HG03135 (cell line): ENCODE measurements around the gene HNRNPU.

Source experiments
- ATAC-seq: cut with Tn5 transposase; IDR thresholded peaks from one replicate; pipeline ENCODE4 v1.9.1; 2021; ENCODE audit warnings: mild to moderate bottlenecking, moderate library complexity; ENCODE audit not compliant: unreplicated experiment

The HNRNPU gene

DNA sequence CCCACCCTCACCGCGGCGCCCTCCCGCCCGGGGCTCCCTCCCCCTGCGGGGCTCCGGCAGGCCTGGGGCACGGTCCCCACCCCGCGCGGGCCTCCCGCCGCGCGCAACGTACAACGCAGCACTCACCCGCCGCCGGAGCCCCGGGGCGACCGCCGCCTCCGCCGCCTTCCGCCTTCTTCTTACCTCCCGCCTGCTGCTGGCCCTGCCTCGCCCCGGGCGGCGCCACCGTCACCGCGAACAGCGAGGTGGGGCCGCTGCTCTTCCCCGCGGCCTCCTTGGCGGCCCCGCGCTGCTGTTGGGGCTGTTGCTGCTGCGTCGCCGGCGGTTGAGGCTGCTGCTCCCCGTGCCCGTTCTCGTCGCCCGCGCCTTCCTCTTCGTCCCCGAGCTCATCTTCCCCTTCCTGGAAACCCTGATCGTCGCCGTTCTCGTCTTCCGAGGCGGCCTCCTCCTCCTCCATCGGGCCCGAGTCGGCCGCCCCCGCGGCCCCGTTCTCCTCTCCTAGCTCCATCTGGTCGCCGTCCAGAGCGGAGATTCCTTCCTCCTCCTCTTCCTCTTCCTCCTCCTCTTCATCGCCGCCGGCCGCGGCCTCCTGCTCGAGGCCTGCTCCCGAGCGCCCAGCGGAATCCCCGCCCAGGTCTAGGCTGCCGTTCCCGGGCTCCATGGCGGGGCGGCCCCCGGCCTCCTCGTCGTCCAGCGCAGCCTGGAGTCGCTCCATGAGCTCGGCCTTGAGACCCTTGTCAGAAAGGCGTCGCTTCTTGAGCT, 671 bp downstream of the HNRNPU start:
- ATAC-seq = peak; percentile 1

DNA sequence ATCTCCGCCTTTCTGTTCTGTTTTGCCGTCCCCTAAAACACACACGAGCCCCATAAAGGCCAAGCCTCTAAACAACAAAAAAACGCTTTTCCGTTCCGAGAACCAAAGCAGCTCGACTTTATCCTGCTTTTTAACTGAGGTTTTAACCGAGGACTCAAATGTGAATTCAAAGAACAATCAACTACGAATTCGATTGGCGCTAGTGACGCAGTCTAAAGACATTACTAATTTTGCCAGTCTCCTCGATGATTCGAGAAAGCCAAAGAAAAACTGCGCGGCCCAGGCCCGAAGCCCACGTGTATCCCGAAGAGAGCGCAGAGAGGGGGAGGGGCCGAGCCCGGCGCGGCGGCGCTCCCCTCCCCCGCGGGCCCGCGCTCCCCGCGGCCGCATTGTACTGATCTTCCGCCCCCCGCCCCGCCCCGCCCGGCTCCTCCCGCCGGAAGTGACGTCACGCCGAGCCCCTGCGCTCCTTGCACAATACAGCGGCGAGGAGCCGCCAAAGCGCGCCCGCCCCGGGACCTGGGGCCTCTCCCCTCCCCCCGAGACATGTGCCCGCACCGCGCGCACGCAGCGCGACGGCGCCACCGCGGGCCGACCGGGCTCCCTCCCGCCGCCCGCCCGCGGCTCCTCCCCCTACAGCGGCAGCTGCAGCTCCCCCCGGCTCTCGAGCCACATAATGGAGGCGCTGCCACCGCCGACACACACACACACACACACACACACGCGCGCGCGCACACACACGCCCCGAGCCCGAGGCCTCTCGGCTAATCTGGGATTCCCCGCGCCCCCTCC, 1.4 kb downstream of the HNRNPU start:
- peak; percentile 46 for ATAC-seq

DNA sequence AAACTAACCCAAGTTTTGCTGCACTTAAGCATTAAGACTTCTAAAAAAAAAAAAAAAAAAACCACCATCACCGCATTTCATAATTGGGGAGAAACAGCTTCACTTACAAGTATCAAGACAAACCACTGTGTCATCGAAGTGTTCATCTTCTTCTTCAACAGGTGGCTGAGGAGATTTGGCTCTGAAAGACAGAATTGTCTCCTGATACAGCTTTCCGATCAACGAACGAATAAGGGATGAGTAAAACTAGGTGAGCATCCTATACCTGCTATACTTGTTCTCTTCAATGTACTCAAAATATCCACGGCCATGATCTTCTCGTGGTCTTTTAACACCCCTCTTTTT, 2.0 kb downstream of the HNRNPU start:
- no peak for ATAC-seq

DNA sequence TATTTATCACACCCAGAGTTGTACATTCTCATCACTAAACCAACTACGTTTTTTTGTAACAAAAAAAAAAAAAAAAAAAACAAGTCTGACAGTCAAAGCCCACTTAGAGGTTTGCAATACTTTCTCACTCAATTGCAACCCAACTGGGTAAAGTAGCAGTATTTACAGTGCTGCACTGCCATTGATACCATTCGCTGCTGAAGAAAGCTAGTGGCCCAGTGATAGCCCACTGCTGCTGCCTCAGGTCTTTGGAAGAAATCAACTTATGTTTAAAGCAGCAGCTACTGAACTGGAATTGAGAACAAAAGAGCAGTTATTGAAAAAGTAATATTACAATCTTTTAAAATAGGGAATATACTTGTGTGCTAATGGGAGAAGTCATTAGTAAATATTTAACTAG, 2.7 kb downstream of the HNRNPU start:
- no peak for ATAC-seq

DNA sequence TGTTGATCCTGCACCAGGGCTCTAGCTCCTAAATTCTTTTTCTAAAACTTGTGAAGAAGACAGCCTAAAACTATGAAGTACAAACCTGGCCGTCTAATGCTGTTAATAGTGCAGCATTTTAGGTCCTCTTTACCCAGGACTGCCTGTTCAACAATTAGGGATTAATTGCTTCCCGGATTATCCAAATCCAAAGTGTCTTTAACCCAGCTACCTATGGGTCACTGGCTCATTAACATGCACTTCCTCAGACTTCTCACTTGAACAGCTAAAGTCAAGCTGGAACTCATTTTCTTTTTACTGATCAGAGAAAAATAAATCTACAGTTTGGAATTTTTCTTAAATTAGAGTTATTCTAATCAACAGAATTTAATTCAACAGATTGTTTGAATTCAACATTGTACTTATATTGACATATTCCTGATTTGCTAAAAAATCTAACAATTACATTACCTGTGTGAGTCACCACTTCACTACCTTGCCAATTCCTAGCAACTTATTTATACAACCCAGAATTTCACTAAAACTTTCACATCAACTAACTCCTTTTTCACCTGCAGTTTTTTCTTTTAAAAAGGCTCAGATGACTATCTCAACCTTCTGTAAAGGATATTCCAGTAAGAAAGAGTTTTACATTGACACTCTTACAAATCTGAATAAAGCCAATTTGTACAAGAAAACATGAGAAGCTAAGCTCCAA, 3.3 kb downstream of the HNRNPU start:
- ATAC-seq = no peak

DNA sequence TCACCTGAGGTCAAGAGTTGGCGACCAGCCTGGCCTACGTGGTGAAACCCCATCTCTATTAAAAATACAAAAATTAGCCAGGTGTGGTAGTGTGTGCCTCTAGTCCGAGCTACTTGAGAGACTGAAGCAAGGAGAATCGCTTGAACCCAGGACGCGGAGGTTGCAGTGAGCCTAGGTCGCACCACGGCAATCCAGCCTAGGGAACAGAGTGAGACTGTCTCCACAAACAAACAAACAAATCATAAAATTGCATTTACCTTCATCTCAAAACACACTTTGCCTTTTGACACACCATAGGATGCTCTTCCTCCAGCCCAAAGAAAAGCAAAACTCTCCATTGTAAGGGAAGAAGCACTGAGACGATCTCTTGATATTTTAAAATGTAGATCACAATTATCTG, 4.3 kb downstream of the HNRNPU start:
- no peak for ATAC-seq

DNA sequence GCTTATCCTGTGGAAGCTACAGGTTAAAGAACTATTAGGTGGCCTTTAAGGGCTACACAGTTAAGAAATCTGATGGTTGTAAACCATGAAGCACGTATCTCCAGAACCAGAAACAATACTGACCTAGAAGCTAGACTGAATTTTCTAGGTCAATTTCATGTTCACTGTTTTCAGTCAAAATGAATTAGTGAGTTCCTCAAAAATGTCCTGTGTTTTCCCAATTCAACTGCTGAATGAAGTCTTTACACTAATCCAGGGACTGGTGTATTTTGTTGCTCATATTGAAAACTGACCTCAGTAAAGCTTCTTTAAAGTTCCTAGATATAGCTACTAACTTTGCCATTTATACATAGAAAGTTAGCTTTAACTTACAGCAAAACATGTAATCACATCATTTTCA, 6.0 kb downstream of the HNRNPU start:
- ATAC-seq = no peak

DNA sequence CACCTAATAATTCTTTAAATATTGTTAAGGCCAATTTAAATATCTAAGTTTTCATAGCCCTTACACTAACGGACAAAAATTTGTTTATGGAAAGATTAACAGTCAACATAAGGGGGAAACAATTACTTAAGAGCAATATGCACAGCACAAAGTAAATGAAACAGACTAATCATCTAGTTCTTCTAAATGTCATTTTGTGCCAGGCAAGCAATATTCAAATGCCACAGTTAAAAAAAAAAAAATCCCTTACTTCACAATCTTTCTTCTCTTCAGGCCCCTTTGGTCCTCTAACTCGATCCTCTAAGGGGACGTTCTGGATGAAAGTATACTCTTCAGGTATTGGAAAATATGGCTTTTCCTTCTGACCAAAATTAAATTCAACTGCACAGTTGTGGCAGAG, 6.6 kb downstream of the HNRNPU start:
- no peak for ATAC-seq

DNA sequence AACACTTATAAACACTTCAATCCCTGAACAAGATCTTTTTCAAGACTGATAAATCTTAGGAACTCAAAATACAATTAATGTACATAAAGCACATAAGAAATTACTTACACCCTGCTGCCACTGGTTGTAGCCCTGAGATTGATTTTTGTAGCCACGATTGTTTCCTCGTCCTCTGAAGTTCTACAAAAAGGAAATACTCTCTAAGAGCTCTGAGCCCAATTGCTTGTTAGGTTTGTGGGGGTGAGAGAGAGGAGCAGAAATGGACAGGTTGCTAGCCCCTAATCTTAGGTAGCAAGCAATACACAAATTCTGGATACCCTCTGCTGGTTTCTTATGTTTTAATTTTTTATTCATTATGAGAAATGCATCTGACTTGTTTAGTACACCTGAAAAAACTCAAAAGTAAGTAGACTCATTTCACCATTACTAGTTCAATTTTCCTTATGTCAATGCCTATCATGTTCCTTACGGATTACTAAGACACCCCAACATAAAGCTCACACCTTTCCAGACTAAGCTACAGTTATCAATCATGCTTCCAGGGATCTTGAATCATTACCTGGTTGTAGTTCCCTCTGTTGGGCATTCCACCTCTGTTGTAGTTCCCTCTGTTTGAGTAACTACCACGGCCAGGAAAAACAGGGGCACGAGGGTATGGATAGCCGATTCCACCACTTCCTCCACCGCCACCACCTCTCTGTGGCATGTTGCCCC, 9.3 kb downstream of the HNRNPU start:
- no peak for ATAC-seq

DNA sequence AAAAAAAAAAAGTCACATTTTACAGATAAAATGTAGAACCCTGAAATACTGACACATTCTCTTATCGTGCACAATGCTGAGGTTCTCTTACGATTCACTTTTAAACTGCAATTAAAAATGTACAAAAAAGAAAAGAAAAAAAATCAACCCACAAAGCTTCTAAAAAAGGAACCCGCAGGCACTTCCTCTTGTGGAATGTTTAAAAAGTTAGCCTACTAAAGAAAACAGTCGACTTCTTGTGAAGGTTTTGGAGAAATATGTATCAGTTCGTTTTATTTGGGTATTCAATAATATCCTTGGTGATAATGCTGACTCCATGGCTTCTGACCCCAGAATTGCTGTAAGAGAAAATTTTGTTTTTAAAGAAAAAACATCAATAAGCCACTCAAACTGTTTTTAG, 10.2 kb downstream of the HNRNPU start:
- no peak for ATAC-seq

DNA sequence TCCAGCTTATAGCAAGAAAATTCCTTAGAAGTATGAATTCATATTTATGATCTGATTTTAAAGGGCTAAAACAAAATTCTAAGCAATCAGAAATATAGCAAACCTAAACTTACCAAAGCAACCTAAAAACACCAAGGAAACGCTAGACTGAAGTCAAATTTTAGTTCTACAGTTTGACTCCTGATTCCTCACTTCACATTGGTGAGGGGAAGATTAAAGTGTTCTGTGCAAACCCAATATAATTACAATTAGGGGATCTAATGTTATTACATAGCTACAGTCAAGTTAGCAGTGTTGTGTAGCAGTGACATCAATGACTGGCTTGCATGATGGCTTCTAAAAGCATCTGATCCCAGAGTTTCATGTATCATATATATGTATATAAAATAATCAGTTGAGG, 11.6 kb downstream of the HNRNPU start:
- ATAC-seq = no peak

DNA sequence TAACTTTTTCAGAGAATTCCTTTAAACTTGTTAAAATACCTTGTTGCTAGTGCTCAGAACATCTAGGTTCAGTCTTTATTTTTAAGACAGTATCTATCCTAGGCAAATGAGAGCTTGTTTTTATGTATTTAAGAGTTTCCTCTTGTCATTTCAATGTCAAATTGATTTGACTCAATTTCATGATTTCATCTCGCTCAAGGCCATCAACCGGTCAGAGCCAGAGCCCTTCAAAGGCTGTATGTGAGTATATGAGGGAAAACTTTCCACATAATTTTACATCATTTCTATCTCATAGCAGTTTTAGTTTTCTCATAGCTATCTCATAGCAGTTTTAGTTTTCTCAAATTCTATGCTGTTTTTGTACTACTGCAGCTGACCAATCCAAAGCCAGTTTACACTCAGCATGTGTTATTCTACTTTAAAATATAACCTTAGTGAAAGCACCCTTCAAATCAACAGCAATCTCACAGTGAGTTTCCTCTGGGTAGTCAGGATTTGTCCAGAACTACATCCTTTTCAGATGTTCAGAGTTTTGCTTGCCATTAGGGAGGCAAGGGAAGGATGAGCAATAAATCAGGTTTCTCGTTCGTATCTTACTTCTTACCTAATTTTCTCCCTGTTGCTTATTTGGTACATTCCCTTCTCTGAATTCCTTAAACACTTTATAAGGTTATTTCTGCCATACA, 12.7 kb downstream of the HNRNPU start:
- no peak for ATAC-seq

DNA sequence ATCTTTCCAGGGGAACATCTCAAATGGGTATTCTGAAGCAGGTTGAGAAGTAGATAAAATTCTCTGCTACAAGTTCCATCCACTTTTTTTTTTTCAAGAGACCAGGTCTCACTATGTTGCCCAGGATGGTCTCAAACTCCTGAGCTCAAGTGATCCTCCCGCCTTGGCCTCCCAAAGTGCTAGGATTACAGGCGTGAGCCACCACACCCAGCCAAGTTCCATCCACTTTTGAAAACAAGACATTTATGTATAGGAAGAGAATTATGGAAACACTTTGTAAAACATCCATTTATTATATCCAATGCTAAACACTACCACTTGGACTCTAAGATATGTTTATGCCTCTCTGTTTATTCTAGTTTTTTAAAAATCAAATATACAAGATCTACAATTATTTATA, 13.4 kb downstream of the HNRNPU start:
- ATAC-seq = no peak

DNA sequence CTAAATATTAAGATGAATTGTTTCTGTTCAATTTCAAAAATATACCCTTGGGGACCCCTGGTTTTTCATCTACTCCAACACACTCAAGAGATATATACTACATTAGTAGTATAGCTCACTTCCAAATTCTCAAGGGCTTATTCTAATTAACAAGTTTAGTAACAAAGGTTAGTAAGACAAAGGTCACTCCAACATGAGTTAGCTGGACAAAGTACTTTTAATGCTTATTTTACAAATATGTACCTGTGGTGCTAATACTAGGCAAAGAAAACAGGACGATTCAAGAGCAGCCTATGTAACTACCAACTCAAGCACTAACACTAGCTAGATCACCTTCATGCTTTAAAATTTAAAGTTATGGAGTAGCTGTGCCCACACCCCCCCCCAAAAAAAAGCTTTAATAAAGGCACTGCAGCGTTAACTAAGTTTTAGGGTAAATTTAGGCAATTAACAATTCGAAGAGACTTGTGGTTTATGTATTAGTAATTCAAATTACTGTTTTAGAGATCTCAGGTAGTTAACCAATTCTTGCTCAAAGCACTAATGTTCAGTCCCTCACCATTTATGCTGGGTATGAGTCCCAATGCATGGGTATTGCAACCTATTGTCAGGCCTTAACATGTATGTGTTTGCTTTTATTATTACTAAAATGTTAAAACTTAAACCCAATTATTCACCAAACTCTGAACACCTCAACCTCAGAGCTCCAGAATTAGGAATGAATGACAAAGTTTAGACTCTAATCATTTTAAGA, 14.1 kb downstream of the HNRNPU start:
- no peak for ATAC-seq

DNA sequence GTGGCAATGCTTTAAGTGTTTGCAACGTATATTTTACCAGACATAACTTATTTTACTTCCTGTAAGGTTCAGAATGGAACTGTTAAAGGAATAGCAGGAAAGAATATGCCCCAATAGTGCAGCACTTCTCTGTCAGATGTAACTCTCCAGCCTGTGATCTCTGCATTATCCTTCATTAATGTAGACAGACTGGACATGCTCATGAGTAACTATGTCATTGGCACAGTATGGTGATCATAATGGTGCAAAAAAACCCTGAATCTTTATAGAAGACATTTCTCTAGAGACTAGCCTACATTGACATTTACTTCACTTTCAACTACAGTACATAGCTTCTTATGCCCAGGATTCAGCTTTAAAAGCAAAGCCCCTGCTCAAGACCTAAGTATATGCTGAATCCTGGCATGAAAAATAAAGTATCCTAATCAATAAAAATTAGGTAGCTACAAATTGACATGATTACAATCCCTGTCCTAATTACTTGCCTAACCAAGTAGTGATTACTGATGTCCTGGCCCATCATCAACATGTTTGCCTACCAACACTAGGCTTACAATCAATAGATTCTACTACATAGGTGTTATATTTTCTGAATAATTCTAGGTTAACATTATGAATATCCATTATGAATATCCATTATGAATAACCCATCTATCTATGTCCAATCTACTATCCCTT, 15.0 kb downstream of the HNRNPU start:
- ATAC-seq = no peak

DNA sequence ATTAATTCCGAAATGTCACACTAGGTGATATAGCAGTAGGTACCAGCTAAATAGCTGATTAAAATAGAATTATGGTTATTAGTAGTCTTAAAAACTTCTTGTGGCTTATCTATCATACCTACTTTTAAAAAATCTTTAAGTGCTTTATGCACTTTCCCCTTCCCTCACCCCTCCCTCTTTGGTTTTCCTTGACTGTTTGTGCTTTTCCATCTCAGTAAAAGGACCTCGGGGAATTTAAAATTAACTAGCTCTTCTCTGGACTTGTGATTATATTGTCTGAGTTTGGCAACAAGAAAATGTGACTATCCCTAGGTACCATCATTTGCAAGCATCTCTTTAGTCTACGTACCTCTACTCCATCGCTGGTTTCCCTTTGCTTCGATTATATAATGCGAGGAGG, 17.7 kb downstream of the HNRNPU start:
- no peak for ATAC-seq

DNA sequence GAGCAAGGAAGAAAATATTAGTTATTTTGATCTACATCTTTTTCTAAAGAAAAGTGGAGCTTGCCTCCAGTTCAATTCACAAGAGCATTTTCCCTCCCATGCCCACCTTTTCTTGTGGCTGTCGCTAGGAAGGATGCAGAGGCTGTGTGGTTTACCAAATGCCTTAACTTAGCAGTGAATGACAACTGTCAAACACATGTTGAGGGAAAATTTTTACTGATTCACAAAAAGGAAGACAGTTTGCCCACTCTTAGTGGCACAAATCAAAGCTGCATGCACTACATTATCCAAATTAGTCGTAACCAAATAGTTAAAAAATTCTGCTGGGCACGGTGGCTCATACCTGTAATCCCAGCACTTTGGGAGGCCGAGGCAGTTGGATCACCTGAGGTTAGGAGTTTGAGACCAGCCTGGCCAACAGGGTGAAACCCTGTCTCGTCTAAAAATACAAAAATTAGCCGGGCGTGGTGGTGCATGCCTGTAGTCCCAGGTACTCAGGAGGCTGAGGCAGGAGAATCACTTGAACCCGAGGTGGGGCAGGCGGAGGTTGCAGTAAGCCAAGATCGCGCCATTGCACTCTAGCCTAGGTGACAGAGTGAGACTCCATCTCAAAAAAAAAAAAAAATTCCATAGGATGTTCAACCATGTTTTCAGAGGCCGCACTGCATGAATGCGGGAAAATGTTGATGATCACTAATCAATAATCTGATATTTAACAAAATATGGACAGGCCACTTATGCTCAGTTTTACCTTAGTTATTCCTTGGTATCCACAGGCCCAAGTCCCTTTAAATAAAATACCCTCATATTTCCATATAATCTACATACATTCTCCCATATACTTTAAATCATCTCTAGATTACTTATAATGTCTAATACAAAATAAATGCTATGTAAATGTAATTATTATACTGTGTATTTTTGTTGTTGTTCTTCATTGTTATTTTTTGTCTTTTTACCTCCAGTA, 19.9 kb downstream of the HNRNPU start:
- ATAC-seq = no peak
